NCI-H2196 treated with DMSO at 0.1 percent for 48 hours (cell line): Measurements from ENCODE around the gene NEMP1.
"Not testable (repeated sequence)": the region's sequence is repeated elsewhere in the genome, so short reads cannot be mapped to it uniquely, and the experiment has no call there.

Experiments
- DNase-seq: peaks from one replicate; lab custom pipeline; 2025; ENCODE audit not compliant: unreplicated experiment; lab: John Stamatoyannopoulos, UW

Gene NEMP1, protein sequence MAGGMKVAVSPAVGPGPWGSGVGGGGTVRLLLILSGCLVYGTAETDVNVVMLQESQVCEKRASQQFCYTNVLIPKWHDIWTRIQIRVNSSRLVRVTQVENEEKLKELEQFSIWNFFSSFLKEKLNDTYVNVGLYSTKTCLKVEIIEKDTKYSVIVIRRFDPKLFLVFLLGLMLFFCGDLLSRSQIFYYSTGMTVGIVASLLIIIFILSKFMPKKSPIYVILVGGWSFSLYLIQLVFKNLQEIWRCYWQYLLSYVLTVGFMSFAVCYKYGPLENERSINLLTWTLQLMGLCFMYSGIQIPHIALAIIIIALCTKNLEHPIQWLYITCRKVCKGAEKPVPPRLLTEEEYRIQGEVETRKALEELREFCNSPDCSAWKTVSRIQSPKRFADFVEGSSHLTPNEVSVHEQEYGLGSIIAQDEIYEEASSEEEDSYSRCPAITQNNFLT

DNA sequence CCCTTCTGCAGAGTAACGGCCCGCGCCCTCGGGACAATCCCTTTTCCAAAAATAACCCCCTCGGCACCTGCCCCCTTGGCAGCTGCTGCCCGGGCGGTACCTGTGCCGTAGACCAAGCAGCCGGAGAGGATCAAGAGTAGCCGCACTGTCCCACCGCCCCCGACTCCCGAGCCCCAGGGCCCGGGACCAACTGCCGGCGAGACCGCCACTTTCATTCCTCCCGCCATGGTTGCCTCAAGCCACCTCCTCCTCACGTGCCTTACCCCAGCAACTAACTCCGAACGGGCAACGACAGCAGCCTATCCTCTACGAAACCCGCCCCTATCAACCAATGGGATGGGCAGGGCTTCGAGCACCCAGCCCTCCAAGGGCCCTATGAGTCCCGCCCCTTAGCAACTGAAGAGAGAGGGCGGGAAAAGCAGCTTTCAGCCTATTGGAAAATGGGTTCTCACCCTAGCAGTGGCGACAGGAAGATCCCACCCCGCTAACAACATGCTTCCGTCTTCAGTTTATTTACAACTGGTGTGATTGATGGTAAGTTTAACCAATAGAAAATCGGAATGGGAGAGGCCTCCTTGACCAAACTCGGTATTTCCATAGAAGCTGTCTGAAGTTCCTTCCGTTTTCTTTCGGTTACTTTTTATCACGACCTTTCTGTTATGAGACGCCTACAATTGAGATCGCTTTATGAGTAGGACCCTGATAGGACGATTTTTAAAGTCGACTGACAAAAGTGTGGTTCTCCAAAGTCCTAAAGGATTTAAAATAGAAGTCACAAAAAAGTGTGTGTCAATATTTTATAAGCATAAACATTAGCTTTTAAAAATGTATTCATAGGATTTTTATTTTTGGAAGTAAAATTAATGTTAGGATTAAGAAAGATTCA, at the start of gene NEMP1:
Gene NEMP1, minus strand, starts transcription at position 273 of the 886 bp plus-strand sequence. Its CDS starts 46 bp downstream, at position 227.
- DNase-seq: peak; percentile 99

DNA sequence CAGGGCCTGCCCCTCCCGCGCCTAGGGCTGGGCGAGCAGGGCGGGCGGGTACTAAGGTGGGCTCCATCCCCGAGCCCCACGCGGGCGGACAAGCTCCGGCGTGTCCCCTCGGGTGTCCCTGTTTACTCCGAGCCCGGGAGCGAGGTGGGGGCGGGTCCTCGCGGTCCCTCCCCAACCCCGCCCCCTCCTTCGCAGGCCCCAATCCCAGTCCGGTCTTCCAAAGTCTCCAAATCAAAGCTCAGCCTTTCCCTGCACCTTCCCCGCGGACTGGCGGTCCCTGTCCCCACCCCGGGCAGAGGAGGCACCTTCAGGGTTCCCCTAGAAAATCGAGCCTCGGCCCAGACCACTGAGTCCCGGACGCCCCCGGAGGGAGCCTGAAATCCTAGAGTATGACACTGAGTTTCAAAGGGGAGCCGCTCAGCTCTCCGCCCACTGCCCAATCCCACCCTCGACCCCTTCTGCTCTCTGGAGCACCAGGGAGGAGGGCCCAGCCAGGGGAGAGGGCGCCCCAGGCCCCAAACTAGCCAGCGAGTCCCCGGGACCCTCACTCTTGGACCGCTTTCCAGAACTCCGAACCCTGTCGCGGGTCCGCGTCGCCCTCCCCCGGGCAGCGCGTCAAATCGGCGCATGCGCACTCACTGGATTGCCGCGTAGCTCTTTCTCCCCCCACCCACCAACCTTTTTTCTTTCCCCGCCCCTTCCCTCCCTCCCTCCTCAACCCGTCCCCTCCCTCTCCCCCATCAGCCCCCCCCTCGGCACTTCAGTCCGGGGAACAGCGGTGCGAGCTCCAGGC, 49.3 kb upstream of the NEMP1 start, which contains the start of gene LRP1:
Gene LRP1, plus strand, starts transcription at position 758 of the 793 bp plus-strand sequence. CDS start 482 bp downstream, outside the sequence.
- DNase-seq: peak; percentile 59

DNA sequence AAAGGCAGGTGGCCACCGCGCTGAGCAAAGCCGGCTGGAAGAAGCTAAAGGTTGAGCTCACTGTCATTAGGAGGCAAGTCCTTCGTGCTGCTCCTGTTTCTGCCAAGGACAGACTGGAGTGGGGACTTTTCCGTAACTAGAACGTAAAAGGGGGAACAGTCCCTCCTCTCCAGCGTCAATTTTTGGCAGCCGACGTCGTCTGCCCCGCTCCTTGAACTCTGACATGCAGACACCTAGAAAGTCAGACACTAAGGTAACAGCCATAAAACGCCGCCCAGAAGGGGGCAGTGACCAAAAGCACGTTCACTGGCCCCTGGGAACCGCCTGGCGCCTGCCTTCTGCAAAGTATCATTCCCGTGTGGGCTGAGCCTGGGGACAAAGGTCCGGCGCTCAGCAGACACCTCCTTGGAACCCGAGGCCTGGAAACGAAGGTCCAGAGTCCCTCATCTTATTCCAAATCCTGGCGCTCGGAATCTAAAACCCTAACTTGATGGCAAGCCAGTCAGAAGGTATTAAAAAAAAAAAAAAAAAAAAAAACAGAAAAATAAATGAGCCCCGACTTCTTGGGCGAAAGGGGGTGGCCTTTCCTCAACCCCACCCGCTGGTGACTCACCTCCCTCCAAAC, 48.6 kb upstream of the NEMP1 start:
- DNase-seq: peak; percentile 7

DNA sequence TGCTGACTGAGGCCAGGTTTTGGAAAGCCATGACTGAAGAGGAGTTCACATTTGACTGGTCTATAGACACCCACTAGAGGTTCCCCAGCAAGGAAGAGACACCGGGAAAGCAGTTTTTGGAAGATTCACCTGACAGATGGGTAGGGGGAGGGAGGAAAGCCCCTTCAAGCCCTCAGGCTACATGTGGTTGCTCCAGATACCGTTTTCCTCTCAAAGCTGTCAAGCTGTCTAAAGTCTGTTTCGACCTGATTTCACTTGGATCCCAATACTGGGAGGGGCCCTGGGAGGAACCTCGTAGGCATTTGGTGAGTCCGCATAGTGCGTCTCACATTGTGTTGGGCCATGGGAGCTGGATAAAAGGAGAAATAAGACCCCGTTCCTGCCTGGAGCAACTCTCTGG, 48.0 kb upstream of the NEMP1 start:
- no peak for DNase-seq

DNA sequence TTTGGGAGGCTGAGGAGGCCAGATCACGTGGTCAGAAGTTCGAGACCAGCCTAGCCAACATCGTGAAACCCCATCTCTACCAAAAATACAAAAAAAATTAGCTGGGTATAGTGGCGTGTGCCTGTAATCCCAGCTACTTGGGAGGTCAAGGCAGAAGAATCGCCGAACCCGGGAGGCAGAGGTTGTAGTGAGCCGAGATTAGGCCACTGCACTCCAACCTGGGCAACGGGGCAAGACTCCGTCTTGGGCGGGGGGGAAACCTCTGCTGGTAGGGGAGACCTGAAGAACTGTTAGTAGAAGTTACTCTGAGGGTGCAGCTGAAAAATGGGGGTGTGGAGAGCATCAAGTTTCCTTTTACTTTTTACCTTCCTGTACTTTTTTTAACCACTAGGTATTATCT, 47.5 kb upstream of the NEMP1 start:
- DNase-seq: no peak

DNA sequence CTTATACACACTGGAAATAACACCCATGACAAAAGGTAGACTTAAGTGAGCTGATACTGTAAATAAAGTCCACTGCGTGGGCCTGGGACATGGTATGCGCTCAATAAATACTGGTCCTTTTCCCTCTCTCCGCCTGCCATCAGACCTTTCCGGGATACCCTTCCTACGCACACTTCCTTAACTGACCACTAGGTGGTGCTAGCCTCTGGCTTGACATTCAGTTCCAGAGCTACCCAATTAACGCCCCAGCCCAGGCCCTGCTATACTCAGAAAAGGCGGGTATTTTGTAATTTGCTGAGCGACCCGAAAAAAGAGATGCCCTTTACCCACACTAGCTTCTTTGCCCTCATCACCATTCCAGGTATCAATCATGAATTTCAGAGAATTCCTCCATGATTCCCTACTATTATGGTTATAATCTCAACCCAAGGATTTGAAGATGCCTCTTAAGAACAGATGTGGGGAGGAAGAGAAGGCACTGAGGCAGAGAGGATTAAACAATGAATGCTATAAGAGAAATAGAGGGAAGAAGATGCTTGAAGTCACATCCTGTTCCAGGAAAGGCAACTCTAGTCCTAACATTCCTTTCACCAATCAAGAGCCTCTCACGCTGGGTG, 45.8 kb upstream of the NEMP1 start:
- peak; percentile 28 for DNase-seq

DNA sequence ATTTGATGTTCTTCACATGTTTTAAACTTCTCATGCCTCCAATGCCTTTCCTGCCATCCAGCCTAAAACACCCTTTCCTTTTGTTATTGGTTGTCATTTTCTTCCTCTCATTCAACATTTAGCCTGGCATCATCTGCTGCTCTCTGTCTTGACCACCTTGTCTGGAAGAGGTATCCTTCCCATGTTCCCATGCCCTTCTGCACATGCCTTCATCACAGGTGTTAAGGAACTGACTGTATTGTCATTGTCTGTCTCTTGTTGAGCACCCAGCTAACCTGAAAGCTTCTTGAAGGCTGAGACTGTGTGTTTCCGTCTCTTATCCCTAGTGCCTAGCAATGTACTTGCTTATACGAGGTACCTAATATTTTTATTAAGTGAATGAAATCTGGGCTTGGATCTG, 45.2 kb upstream of the NEMP1 start:
- no peak for DNase-seq

DNA sequence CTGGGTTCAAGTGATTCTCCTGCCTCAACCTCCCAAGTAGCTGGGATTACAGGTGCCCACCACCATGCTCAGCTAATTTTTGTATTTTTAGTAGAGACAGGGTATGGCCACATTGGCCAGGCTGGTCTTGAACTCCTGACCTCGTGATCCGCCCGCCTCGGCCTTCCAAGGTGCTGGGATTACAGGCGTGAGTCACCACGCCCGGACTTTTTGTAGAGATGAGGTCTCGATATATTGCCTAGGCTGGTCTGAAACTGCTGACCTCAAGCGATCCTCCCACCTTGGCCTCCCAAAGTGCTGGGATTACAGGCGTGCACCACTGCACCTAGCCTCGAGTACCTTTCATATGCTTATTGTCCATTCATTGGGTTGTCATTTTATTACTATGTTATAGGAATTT, 42.1 kb upstream of the NEMP1 start:
- DNase-seq: not testable (repeated sequence)

DNA sequence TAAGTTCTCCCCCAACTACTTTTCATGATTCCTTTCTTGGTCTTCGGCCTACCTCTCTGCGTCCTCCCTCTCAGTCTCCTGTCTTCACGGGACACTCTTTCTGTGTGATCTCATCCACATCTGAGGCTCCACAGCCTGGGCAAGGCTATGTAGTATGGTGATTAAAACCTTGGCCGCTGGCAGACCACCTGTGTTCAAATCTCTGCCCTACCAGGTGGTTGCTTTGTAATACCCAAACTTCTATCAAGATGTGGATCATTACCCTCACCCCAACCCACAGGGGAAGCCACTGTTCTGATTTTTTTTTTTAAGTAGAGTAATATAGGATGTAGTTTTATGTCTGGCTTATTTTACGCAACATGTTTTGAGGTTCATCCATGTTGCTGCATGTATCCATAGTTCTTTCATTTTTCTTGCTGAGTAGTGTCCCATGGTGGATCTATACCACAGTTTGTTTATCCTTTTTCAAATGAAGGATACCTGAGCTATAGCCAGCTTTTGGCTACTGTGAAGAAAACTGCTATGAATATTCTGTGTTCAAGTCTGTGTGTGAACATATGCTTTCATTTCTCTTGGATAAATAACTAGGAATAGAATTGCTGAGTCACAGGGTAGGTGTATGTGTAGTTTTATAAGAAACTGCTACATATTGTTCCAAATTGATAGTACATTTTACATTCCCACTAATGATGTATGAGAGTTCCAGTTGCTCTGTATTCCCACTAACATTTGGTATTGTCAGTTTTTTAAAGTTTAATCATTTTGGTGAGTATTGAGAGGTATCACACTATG, 40.9 kb upstream of the NEMP1 start:
- DNase-seq: no peak

DNA sequence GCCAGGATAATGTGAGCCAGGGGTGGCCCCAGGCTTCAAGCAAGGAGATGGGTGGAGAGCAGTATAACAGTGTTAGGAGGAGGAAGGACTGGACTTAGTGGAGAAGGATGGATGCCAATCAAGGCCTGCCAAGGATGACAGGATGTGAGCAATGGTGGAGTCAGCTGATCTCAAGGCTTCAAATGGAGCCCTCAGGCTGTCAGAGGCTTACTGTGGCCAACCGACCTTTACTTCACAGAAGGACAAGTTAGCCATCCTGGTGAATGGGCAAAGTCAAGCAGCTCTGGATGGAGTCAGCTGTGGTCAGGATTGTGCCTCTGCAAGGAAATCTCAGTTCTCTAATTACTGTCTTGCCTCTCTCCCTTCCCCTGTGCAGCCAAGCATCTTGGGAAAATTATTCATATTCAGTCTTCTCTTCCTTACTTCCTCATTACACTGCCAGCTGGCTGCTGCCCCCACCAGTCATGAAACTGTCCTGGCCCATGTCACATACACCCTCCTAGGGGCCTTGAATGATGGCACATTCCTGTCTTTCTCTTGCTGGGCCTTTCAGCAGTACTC, 40.2 kb upstream of the NEMP1 start:
- DNase-seq: no peak

DNA sequence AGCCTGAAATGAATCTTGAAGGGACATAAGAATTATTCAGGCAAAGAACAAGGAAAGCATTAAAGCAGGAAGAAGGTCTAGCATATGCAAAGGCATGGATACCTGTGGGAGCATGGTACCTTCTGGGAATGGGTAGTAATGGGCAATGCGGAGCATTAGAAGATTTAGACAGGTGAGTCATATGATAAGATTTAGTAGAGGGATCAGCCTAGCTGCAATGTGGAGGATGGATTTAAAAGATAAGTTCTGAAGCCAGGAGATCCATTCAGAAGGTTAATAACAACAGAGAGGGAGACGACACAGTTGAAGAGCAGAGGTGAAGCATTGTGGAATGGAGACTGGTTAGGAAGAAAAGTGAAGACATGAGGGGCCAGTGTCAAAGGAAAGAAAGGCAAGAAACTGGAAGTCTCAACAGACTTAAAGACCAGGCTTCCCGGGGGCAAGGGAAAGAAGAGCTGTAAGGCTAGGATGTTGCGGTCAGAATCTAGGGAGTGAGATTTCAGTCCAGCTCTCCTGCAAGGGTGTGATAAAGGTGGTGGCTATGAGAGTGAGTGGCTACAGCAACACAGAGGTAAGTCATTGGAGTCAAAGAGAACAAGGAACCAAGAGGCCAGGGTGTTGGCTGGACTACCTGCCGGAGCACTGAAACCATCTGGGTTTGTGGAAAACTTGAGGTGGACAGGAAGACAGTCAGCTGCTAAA, 38.1 kb upstream of the NEMP1 start:
- DNase-seq: no peak

DNA sequence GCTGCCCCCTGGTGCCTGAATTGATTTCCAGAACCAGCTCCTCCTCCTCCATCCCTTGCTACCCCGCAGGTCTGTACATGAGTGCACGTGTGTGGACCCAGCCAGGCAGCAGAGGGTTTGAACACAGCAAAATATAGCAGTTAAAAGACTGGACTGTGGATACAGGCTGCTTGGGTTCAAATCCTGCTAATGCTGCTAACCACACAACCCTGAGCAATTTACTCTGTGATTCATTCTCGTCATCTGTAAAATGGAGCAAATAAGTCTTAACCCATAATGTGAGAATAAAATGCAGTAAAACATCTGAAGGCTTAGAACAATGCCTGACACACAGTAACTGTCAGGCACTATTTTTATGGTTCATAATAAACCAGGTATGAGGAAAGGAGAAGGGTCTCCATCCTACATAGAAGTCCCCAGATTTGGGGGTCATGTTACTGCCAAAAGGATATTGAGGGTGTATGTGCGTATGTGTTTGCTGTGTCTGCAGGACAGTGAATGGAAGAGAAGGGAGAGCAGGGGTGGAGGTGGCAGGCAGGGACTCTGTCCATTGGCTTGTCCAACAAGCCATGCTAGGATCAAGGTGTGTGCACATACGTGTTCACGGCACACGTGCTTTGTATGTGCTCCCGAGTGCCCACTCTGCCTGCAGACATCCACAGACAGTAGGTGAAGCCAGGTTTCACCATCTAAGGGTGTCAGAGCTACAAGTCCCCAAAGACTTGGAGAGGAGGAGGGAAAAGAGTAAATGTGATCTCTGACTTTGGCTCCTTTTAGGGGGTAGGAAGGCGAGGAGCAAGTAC, 34.1 kb upstream of the NEMP1 start:
- no peak for DNase-seq

DNA sequence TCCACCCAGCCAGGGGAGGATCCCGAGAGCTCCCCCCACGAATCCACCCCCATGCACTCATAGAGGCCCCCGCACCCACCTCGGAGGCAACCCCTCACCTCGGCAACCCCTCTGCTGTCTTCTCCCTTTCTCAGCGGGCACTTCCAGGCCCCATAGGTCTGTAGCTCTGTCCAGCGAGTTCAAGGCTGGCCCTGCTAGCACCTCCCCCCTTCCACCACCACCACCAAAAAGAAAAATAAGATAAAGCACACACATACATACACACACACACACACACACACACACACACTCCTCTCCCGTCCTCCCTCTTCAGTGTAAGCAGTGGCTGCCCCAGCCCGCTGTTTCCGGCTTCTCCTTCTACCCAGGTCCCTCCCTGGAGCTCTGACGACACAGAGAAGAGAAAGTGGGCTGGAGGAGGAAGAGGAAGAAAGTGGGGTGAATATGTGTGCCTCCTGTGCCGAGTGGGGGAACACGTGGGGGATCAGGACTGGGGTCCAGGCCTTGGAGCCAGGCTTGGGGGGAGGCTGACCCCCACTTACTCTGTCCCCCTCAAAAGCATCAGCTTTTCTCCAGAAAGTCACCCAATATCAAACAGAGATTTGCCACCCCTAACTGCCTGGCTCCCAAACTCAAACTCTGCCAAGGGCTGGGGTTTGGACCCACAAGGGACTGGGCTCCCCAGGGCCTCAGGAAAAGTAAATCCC, 32.6 kb upstream of the NEMP1 start, which contains the start of gene STAT6:
Gene STAT6, minus strand, starts transcription at position 332 of the 704 bp plus-strand sequence. CDS start 3,084 bp downstream, outside the sequence.
- DNase-seq: peak; percentile 35

DNA sequence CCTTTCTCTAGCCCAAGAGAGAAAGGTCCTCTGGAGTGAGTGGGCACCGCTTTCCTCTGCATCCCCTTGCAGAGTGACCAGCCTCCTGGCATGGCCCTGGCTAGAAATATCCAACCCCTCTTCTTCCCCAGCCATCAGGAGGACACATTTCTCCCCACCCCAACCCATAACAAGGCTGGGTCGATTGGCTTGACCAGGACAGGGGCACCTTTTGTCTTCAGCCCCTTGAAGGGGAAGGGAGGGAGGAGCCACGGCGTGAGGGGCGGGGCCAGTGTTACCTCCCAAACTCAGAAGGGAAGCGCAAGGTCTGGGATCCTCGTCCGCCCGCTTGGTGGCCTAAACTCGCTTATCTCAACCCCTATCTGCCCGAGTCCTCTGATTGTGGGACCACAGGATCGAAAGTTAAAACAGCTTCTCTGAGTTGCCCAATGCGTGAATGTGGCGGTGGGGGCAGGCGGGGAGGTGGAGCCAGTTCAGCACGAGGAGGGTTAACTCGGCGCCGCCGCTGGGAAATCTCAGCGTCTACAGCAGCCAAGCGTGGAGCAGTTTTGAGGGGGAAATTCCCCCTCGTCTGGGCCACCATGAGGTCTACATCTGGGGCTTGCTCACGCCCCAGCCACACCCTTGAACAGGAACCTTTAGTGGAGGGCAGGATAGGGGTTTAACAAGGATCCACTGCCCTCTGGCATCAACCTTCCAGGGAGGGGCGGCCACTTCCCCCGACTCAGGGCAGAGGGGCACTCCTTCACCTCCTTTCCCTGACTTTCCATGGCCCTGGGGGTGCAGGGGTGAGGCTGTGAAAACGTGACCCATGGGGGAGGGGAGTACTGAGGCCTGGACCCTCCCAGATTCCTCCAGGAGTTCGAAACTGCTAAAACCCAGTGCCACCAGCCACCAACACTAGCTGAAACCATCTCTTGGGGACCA, 31.8 kb upstream of the NEMP1 start:
- DNase-seq: no peak

DNA sequence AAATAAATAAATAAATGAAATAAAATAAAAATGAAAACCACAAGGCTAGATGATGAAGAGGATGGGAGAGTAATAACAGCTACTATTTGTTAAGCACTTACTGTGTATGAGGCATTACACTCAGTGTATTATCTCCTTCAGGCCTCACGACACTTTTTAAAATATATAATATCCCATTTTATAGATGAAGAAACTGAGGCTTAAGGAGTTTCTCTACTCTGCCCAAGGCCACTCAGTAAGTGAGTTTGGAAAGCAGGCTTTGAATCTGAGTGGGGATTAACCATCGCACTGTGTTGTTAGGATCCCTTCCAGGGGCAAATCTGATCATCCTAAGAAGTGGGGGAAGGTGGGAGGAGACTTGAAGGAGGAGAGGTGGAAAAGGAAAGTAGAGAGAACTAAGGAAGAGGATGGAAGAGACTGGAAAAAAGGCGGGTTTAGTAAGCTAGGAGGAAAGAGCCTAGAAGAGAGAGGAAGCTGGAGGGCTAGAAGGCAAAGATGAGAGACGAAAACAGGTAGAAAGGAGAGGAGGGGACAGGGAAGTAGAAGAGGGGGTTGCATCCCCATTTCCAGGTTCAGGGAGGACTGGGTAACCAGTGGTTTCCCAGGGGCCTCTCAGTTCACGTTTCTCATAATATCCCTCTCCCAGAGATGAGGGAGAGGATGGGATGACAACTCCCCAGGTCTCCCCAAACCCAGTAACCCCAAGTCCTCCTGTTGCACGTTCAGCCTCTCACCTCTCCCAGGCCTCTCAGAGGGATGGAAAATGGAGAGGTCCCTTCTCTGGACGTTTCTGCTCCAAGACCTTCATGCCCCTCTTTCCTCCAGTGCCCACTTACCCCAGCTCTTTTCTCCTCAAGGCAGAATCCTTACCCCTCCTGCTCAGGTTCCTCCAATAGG, 30.9 kb upstream of the NEMP1 start:
- DNase-seq: no peak
